Testis (tissue), 3 donors: ENCODE results near the gene ADD1. TPM values are rescaled to one million over a fixed set of nuclear protein-coding genes. Genes with fewer than 3 reads are reported as not detected.
A peak's percentile ranks its signal among the peaks of the same experiment; 100 is the strongest.

ENCODE experiments used
- DNase-seq: peaks from one replicate; pipeline ENCODE4 v3.0.0-alpha.2; 2019
- H3K27ac ChIP-seq, 2 donors: fragments of 200-600 bp; sonication (generic); one replicate each; pipeline ENCODE4 v1.5.1; 2019
- H3K27me3 ChIP-seq: fragments of 200-600 bp; sonication (generic); one replicate; pipeline ENCODE4 v1.5.1; 2019
- H3K36me3 ChIP-seq: fragments of 200-600 bp; sonication (generic); one replicate; pipeline ENCODE4 v1.5.1; 2017; ENCODE audit warnings: low read depth; ENCODE audit errors: missing control alignments
- H3K4me1 ChIP-seq: fragments of 200-600 bp; sonication (generic); one replicate; pipeline ENCODE4 v1.5.1; 2019
- H3K4me3 ChIP-seq, 2 donors: fragments of 200-600 bp; sonication (generic); one replicate each; pipeline ENCODE4 v1.5.1; 2017 to 2019
- H3K9me3 ChIP-seq: fragments of 200-600 bp; sonication (generic); one replicate; pipeline ENCODE4 v1.5.1; 2017
- POLR2A ChIP-seq: fragments of 450-650 bp; IDR thresholded peaks from one replicate; pipeline ENCODE4 v1.6.1; 2017; ENCODE audit warnings: antibody characterized with exemption, mild to moderate bottlenecking, moderate library complexity
- WGBS, 2 donors: methylation state at CpG; one replicate each; pipeline ENCODE4 v1.1.5; 2018; 5-methylcytosine and 5-hydroxymethylcytosine counted together
- intact Hi-C: fragments of 100-400 bp; cut with DNase I; formaldehyde crosslinking; loops from one replicate; pipeline ENCODE4 v1.15.1; 2023; ENCODE audit warnings: low total_unique reads
- polyA plus RNA-seq: library from polyadenylated mRNA; stranded (reverse); fragments of 350-450 nt; fragmentation: Illumina TruSeq; extraction: RNeasy Lipid Tissue Mini Kit (QIAGEN cat#74804); gene quantifications from one replicate; pipeline ENCODE4 v1.2.3, GENCODE V29; 2014; ENCODE audit warnings: low read depth, low replicate concordance; ENCODE audit not compliant: insufficient read depth
- total RNA-seq, 2 donors: library from RNA; depleted of rRNA; stranded (reverse); fragments of >200 nt; gene quantifications; one replicate each; pipeline ENCODE4 v1.2.3, GENCODE V29; 2016
- TF ChIP-seq, protein P1 (sequence below), 3 experiments: fragments of 450-650 bp in 2 of 3; fragments of 200-600 bp in 1 of 3; sonication (generic) in 1 of 3; IDR thresholded peaks; one replicate each; pipeline ENCODE4 v1.5.1; 2016 to 2019; ENCODE audit warnings: antibody characterized with exemption in 3 of 3, mild to moderate bottlenecking in 2 of 3, moderate library complexity in 1 of 3

ADD1 gene
- total and polyA plus RNA-seq, 3 donors from 2014 or later, result 233 to 355 (median 318) TPM

DNA sequence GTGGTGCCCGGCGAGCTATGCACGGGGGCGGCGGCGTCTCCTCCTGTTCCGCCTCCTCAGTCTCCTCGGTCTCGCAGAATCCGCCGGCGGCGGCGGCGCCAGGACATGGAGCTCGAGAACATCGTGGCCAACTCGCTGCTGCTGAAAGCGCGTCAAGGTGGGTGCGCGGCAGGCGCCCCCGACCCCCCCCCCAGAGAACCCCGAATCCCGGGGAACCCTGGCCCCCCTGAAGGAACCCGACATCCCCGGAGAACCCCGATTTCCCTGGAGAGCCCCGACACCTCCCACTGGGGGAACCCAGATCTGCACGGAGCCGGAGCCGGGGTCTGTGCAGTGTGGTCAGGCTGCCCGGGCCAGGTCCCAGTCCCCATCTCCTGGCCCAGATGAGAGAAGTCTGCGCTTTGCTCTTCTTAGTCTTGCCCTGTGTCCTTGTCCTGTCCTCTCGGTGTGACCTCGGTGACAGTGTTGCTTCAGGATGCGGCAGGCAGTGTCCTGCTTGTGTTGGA is 120.4 kb downstream of the ADD1 start:
- H3K36me3 ChIP-seq, result no peaks in the 10 kb centered on the region
- H3K27ac ChIP-seq, result peak overlapping the region; percentile 66 to 86
- H3K27me3 ChIP-seq, result no peaks in the 10 kb centered on the region
- TF ChIP-seq POLR2A, result no peak
- TF ChIP-seq, protein P1, sequence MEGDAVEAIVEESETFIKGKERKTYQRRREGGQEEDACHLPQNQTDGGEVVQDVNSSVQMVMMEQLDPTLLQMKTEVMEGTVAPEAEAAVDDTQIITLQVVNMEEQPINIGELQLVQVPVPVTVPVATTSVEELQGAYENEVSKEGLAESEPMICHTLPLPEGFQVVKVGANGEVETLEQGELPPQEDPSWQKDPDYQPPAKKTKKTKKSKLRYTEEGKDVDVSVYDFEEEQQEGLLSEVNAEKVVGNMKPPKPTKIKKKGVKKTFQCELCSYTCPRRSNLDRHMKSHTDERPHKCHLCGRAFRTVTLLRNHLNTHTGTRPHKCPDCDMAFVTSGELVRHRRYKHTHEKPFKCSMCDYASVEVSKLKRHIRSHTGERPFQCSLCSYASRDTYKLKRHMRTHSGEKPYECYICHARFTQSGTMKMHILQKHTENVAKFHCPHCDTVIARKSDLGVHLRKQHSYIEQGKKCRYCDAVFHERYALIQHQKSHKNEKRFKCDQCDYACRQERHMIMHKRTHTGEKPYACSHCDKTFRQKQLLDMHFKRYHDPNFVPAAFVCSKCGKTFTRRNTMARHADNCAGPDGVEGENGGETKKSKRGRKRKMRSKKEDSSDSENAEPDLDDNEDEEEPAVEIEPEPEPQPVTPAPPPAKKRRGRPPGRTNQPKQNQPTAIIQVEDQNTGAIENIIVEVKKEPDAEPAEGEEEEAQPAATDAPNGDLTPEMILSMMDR (IDR thresholded peaks at IDR 0.05), result no peak
- peak; percentile 48 for DNase-seq
- H3K4me3 ChIP-seq, result peak overlapping the region; percentile 91 to 99
- peaks cover 13% of the 10 kb centered on the region for H3K4me1 ChIP-seq
- 0% methylated on average over 3 to 36 of the region's 38 CpGs for WGBS, 2 donors
- H3K9me3 ChIP-seq, result no peaks in the 10 kb centered on the region
- intact Hi-C loops, result no loop called here

DNA sequence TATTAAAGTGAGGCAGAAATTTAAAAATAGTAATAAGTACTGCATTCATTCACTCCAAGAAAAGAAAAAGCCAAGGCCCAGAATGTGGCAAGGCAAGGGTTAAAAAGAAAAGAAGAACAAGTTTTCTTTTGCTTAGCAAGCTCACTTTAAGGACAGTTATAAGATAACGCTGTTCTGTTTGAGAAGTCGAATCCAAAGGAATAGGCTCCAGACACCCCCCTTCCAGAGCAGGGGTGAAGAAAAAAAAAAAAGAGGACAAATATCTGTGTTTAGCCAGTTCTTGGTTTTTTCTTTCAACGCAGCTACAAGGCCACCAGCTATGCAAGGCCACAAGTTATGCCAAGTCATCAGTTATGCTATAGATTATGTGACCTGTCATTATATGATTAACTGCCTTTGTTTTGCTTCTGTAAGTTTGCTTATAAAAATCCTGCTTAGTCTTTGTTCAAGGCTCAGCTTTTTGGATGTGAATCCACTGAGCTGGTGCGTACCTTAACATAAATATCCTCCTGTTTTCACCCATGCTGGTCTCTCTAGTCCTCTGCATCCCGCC is 121.1 kb downstream of the ADD1 start:
- intact Hi-C loops, result no loop called here
- no peak for DNase-seq
- 35 to 42% methylated on average over 5 of the region's 5 CpGs for WGBS, 2 donors
- Histone ChIP-seq H3K9me3 (no peaks in the 10 kb centered on the region), H3K27ac (no peak overlapping the region), H3K27me3 (no peaks in the 10 kb centered on the region), H3K36me3 (no peaks in the 10 kb centered on the region), H3K4me1 (peaks cover 13% of the 10 kb centered on the region), H3K4me3 (peak overlapping the region in 1 of 2 donors; percentile 99)
- TF ChIP-seq, protein P1 (IDR thresholded peaks at IDR 0.05), result no peak
- TF ChIP-seq POLR2A, result no peak

- Histone ChIP-seq H3K4me3 (no peak overlapping the region), H3K9me3 (no peaks in the 10 kb centered on the region), H3K4me1 (peaks cover 13% of the 10 kb centered on the region), H3K27me3 (no peaks in the 10 kb centered on the region), H3K36me3 (no peaks in the 10 kb centered on the region), H3K27ac (no peak overlapping the region)
- 87 to 93% methylated on average over 16 of the region's 16 CpGs for WGBS, 2 donors
- TF ChIP-seq, protein P1 (IDR thresholded peaks at IDR 0.05), result no peak
- no peak for TF ChIP-seq POLR2A
- DNase-seq, result no peak
- intact Hi-C loops, result no loop called here
These were observed 121.6 kb downstream of the ADD1 start for GRCh38 chr4:2965262-2965661.

DNA sequence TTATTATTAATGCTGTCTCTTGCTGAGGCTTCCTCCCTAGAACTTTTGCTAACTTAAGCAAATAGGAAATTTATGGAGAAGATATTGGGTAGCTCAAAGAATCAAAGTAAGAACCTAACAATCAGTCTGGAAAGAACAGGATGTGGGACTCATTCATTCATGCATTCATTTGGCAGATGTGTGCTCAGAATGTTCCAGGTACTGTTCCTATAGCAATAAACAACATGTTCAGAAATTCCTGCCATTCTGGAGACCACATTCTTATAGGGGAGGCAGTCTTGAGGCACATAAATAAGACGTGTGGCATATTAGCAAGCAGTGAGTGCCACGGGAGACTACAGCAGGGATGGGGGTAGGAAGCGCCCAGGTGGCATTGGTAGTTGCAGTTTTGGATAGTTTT is 124.7 kb downstream of the ADD1 start:
- H3K4me1 ChIP-seq, result peaks cover 3% of the 10 kb centered on the region
- H3K9me3 ChIP-seq, result no peaks in the 10 kb centered on the region
- WGBS, 2 donors, result 69 to 74% methylated on average over 3 of the region's 3 CpGs
- H3K36me3 ChIP-seq, result no peaks in the 10 kb centered on the region
- no peaks in the 10 kb centered on the region for H3K27me3 ChIP-seq
- no peak overlapping the region for H3K27ac ChIP-seq
- TF ChIP-seq POLR2A, result no peak
- TF ChIP-seq, protein P1 (IDR thresholded peaks at IDR 0.05), result no peak
- H3K4me3 ChIP-seq, result no peak overlapping the region
- no peak for DNase-seq
- intact Hi-C loops, result no loop called here

- DNase-seq, result no peak
- Histone ChIP-seq H3K9me3 (no peaks in the 10 kb centered on the region), H3K27me3 (no peaks in the 10 kb centered on the region), H3K36me3 (no peaks in the 10 kb centered on the region), H3K4me3 (no peak overlapping the region), H3K4me1 (peaks cover 11% of the 10 kb centered on the region), H3K27ac (peak overlapping the region in 1 of 2 donors; percentile 61)
- TF ChIP-seq, protein P1 (IDR thresholded peaks at IDR 0.05), result no peak
- no peak for TF ChIP-seq POLR2A
- intact Hi-C loops, result no loop called here
- WGBS, 2 donors, result 64 to 84% methylated on average over 3 of the region's 3 CpGs
These were observed 127.6 kb downstream of the ADD1 start for GRCh38 chr4:2971275-2971674.
